Activated CD8-positive, alpha-beta memory T cell treated with anti-CD3 and anti-CD28 coated beads for 24 hours (primary cell): ENCODE measurements around the gene CALML6.

Experiments used
- DNase-seq: peaks from one replicate; pipeline ENCODE4 v3.0.0-alpha.2; 2020

CALML6 gene

DNA sequence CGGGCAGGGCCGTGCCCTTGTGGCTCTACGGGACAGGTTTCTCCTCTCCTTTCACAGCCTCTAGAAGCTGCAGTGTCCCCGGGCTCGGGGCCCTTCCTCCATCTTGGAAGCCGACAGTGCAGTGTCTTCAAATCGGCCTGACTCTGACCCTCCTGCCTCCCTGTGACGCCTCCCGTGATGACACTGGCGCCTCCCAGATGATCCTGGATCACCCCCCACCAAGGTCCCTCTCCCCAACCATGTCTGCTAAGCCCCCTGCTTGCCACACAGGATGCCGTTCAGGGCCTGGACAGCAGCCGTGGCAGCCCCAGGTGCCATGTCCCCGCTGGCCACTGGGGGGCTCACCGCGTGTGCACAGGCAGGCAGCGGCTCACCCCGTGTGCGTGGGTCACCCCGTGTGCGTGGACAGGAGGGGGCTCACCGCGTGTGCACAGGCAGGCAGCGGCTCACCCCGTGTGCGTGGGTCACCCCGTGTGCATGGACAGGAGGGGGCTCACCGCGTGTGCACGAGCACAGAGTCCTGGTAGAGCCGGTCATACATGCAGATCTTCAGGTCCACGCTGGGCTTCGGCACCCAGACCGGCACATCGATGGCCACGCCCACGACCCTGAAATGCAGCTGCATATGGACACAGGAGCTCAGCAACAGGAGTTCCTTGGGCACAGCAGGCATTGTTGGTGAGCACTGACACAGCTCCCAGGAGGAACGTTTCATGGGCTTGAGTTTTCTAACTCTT lies 28.9 kb downstream of the CALML6 start:
- DNase-seq, result peak; percentile 83

DNA sequence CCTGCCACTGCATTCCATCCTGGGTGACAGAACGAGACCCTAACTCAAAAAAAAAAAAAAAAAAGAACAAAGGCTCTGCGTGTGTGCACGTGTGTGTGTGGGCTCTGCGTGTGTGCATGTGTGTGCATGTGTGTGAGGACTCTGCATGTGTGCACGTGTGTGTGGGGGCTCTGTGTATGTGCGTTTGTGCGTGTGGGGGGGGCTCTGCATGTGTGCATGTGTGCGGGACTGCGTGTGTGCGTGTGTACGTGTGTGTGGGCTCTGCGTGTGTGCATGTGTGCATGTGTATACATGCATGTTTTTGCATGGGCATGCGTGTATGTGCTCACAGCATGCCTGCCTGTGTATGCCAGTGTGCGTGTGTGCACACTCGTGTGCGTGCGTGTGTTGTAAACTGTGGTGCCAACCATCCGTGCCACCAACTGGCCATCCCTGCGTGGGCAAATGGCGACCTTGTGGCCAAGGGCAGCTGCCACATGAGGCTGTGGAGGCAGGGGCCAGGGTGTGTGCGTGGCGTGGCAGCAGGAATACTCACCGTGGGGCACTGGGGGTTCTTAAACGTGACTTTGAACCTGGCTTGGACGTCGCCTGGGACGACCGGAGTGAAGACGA lies 30.8 kb downstream of the CALML6 start:
- DNase-seq, result no peak

DNA sequence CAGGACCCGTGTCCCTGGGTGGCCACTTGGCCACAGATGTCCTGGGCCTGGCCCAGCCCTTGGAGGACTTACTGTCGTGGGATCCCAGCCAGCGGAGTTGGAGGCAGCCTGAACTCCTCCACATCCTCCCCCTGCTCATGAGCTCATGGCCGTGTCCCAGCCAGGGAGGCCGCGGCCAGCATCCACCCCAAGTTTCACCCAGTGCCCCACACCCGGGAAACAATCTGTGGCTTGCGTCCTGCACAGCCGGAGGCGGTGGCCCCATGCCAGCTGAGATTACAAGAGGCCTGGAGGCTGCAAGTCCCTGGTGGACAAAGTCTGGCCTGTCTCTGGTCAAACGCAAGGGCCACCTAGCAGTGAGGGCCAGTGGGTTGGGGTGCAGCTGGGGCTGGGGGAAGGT lies 31.5 kb downstream of the CALML6 start:
- no peak for DNase-seq

DNA sequence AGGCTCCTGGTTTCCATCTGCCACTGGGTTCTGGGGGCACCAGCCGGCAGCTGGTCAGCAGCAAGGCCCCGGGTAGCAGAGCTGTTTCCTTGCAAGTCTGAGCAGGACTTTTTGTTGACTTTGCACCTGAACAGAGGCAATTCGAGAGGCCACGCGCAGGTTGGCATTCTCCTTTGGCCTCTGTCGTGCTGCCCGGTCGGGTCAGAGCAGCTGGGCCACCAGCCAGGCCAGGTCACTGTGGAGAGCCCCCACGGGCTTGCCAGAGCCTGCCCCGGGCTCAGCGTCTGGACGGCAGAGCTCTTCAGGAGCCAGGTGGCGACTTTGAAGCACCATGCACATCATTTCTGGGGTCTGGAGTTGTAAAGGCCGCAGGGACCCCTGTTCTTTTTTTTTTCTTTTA lies 32.4 kb downstream of the CALML6 start:
- DNase-seq, result no peak

DNA sequence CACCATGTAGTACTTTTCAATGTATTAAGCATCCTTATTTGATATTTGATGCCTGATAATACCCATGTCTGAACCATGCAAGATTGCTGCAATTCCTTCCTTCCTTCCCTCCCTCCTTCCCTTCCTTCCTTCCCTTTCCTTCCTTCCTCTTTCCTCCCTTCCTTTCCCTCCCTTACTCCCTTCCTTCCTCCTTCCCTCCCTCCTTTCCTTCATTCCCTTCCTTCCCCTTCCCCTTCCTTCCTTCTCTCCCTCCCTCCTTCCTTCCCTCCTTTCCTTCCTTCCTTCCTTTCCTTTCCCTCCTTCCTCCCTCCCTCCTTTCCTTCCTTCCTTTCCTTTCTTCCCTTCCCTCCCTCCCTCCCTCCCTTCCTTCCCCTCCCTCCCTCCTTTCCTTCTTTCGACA lies 33.7 kb downstream of the CALML6 start:
- no peak for DNase-seq

DNA sequence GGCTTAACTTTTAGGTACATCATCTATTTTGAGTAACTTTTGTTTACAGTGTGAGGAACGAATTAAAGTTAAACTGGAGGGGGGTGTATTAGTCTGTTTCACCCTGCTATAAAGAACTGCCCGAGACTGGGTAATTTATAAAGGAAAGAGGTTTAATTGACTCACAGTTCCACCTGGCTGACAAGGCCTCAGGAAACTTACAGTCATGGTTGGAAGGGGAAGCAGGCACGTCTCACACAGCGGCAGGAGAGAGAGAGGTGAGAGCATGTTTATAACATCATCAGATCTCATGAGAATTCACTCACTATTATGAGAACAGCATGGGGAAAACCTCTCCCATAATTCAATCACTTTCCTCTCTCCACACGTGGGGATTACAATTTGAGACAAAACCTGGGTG lies 35.9 kb downstream of the CALML6 start:
- DNase-seq, result no peak

DNA sequence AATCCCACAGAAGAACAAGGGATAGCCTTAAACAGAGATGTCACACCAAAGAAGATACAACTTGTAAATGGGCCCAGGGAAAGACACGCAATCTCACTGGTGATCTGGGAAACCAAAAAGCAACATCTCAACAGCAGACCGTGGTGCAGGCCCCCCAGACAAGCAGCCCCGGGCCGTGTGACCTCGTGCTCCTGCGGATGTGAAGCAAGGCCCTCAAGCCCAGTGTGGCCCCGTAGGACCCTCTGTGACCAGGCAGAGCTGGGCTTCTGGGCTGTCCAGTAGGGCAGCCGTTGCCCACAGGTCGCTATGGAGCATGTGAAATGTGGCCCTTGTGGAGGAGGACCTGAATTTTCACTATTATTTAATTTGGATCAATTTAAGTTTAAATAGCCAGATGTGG lies 39.0 kb downstream of the CALML6 start:
- DNase-seq, result no peak

DNA sequence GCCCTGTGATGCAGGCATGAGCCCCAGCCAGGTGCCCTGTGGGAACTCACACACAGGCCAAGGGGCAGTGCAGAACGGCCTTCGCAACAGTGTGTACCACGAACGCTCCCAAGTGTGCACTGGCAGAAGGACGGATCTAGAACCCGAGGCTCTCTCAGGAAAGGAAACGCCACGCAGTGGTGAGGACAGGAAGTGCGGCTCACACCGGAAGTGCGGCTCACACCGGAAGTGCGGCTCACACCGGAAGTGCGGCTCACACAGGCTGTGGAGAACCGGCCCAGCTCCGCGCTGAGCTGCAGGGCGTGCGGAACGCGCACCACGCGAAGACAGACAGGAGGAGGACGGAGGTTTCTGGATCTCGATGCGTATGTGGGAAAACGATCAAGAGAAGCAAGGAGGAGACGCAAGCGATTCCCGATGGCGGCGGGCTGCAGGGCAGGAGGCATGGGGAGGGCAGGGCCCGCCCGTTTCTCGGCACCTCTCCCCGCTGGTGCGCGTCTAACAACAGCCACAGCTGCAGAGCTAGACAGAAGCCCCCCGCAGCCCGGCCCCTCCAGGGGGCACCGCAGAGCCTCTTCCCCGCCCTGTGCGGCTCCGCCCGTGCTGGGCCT lies 39.9 kb downstream of the CALML6 start:
- no peak for DNase-seq

DNA sequence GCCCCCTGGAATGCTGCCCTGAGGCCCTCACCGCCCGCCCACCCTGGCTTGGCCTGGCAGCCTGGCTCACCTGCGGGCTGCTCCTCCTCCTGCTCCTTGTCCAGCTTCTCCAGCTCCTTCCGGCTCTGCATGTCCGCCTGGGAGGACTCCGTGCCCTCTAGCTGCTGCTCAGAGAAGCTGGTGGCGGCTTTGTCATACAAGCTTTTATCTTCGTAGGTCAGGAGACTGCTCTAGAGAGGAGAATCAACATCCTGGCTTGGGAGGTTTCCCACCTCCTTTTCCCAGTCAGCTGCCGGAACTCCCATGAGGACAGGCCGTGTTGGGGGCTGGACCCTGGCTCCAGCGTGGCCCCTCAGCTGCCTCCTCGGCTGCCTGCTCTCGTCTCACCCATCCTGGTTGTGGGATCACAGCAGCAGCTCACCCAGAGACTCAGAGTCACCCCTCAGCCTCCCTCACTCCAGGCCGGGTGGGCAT lies 40.6 kb downstream of the CALML6 start:
- DNase-seq, result no peak

DNA sequence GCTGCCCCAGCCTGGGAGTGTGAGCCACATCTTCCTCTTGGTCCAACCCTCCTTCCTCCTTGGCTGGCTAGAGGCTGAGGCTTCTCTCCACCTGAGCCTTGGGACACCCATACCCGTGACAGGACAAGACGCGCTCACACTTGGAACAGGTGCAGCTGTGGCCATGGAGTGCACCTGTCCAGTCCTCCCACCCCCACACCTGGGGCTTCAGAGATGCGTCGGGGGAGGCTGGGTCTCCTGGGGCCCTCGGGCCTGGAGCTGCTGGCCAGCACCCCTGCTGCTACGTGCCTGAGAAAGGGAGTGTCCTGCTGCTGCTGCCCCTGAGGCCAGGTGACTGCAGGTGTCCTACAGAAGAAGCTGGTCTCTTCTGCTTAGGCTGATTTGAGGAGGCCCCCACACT lies 41.0 kb downstream of the CALML6 start:
- no peak for DNase-seq

DNA sequence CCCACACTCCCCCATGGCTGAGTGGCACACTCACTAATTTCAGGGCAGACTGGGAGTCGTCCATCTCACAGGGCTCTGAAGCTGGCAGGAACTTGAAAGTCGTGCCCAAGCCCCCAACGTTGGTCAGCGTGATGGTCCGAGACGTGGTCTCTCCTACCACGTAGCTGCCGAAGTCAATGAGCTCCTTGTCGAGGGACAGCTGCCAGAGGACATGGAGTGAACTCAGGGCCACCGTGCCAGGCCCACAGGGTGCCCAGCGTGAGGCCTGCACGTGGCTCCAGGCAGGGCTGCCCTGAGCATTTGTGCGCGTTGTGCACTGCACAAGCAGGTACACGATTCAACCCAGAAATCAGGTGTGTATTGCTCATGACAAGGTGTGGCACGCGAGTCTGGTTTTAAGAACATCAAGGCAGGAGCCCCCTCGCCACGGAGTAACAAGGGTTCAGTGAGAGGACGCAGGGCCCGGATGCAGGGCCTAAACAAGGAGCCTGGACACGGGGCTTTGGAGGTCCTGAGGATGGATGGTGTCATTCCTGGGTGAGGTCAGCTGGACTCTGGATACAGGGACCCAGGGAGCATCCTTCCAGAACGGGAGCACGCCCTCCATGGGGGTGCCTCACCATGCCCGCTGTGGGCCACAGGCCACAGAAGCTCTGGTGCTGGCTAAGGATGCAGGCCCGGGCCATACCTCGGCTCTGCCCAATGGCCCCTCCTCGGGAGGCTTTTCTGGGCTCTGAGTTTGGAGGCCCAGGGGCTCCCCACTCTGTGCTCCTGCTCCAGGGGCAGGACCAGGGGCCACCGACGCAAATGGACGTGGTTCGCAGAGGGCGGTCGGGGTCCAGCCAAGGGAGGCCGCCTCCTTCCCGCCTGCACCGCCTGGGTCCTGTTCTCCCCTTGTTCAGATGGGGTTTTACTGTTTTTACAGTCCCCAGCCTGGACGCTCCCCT lies 41.8 kb downstream of the CALML6 start:
- no peak for DNase-seq

DNA sequence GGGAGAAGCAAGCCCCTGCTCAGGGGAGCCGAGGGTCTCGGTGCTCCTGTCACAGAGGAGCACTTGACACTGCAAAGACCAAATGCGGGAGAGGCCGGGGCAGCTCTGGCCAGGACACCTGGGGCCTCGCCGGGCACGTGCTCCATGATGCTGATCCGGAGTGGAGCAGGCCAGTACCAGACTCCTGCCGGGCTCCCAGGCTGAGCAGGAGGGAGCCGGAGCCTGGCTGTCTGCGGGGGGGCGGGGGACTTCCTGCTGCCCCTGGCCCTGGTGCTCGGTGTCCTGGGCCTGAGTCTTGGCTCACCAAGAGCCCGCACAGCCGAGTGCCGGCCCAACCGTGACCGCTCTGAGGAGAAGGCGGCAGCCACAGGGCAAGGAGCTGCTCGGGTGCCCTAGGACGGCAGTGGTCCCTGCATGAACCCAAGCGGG lies 42.5 kb downstream of the CALML6 start:
- DNase-seq, result no peak

DNA sequence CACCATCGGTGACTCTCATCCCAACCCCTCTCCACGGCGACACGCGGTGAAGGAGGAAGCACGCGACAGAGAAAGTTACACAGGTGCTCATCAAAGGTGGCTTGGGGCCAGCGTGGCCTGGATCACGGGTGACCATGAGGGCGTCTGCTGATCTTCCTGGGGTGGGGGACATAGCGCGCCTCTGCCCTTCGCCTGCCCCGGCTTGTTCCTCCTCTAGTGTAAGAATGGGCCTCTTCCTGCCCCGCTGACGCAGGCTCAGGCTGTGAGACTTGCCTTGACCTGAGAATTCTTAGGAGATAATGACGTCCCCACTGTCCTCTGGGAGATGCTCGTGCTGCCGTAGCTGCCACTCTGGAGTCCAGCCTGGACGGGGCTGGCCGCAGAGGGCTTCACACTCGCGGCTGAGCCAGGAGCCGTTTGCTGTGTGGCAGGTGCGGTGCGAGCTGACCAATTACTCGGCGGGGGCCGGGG lies 43.0 kb downstream of the CALML6 start:
- DNase-seq, result no peak

DNA sequence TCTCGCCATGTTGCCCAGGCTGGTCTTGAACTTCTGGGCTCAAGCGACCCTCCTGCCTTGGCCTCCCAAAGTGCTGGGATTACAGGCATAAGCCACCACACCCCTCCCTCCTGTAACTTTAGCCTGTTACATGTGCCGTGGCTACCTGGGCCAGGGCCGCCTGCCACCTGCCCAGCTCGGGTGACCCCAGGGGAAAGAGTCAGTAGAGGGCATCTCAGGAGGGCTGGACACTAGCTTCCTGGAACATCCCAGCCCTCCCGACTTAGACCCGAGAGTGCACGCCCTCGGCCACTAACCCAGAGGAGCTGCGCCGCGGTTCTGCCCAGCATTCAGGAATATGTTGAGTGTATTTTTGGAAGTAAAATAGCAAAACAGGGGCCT lies 44.4 kb downstream of the CALML6 start:
- no peak for DNase-seq

DNA sequence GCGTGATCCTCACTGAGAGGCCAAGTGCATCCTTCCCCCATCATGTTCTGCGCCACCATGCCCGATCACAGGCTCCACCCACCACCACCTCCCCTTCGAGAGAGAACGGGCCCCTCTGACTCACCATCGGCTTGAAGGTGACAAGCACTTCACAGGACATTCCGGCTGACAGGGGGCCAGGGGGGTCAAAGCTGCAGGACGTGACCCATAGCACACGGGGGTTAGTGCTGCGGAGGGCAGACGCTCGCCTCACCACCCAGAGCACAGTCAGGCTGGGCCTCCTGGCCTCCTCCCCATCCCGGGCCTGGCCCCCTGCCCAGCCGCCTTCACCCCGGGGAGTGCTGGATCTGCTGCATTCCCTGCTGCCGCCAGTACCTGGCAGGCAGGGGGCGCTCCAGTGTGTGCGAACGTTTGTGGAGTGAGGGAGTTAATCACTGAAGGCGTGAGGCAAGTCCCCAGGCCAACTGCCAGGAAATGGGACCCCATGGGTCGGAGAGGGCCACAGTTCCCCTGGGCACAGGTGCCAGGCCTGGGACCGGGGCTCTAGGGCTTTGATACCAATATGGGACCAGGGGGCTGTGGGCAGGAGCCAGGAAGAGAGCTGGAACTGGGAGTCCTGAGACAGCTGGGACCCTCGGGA lies 44.9 kb downstream of the CALML6 start:
- peak; percentile 88 for DNase-seq

DNA sequence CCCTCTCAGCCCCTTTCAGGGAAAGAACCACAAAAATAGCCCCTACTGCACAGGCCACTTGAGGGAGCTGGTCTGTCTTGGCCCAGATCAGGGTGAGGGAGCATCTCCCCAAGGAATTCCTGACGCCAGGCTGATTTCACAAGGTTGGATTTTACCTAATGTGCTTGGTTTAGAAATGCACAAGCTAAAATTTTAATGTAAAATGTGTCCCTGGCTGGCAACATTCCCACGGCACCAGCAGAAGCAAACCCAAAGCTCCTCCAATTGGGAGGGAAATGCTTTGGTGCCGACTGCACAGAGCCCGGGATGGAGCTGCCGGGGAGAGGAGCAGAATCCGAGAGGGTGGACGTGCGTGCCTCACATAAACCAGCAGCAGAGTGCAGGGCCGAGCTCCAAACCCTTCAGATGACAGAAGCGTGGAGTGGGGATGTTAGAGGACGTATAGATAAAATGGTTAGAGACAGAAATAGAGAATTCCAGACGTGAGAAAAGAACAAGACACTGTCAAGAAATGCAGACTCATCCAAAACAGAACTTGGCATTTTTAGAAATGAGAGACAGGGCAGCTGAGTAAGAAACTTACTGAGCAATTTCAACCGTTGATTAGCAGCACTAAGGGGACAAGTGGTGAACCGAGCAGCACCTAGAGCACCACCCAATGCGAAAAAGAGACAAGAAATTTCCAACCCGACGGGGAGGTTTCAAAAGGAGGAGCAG lies 45.6 kb downstream of the CALML6 start:
- DNase-seq, result no peak

DNA sequence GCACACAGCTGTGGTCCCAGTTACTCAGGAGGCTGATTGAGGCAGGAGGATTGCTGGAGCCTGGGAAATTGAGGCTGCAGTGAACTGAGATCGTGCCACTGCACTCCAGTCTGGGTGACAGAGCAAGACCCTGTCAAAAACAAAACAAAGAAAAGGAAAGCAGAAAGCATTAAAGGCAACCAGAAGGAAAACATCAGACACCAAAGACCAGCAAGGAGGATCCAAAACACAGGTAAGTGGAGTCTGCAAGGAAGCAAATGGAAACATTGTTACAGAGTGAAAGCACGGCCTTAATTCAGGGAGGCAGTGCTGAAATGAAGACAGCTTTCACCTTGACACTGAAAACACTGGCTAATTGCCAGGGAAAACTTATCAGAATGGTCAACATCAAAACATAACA lies 47.7 kb downstream of the CALML6 start:
- DNase-seq, result no peak

DNA sequence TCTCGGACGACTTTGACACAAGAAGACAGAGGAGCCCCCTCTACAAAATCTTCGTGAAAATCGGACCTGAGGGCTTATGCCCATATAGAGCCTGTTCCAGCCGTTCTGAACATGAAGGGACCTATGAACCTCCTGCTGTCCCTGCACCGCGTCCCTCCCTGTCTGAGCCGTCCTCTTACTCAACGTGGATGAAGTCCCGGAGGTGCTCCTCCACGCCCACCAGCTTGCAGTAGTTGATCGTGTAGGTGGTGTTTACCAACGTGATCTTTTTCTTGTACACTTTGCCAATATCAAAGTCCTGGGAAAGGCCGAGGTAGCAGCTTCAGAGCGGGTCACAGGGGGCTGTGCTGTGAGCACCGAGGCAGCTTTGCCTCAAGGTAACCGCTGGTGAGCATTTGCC lies 48.5 kb downstream of the CALML6 start:
- no peak for DNase-seq

DNA sequence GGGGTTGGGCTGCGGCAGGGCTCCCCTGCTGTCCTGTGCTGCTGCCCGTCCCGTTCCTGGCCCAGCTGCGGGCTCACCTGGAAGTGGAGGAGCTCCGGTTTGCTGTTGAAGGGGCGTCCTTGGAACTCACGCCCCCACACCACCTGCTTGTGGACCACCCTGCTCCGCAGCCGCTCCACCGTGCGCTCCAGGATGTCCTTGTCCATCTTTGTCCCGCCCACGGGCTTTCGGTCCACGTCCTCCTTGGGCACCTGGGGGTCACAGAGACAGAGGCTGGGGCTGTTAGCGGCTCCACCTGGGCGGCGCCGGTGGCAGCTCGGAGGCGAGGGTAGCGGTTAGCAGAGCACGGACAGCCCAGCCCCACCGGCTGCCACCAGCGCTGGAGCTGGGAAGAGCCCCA lies 49.8 kb downstream of the CALML6 start:
- no peak for DNase-seq

DNA sequence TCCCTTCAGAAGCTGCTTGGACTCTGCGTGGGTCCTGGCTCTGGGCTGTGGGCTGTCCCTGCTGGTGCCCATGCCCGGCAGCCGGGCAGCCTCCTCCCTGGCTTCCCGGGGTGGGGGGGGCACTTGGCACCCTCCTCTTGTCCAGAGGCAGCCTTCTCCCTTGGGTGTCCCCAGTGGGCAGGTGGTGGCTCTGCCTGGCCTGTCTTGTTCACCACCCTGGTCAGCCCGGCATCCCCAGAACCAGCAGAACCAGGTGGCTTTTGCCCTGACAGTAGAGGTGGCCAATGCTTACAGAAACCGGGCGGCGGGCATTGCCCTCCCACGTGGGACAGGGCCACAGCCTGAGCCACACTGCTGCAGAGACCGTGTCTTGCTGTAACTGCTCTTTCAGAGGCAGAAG lies 50.5 kb downstream of the CALML6 start:
- no peak for DNase-seq

DNA sequence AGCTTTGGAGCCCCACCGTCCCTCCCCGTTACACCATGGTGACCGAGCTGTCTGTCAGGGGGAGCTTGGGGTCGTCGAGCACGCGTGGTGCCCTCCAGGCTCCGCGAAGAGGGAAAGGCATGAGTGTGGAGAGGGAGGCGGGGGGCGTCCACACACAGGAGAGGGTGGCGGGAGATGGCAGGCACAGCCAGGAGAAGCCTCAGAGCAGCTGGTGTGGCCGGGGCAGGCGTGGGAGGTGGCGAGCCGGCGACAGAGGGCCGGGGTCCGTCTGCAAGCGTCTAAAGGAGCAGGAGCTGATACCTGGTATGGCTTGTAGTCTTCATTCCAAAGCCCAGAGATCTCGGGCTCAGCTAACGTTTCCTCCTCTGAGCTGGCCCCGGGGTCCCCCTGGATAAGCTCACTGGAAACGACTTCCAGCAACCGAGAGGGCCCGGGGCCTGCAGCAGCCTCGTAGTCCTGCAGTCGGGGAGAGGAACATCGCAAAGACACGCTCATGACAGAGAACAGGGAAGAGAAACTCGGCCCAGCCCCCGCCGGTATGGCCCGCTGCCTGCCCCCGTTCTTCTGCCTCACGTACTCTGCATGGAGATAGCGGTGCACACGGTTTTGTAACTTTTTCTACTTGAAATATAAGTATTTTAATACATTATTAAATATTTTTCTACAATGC lies 51.1 kb downstream of the CALML6 start:
- no peak for DNase-seq
